K562 (cell line): ENCODE results near the gene CCDC85C. TPM values are rescaled to one million over a fixed set of nuclear protein-coding genes. Genes with fewer than 3 reads are reported as not detected.

Source experiments
- ATAC-seq: fragments of 200-7000 bp; cut with Tn5 transposase; 3 replicates; pipeline ENCODE4 v1.9.1; 2020; ENCODE audit warnings: moderate library complexity
- BruUV-seq: library from RNA; stranded (reverse); fragments of 400-500 nt; replicated peaks from 2 replicates; lab custom pipeline; 2021; lab: Mats Ljungman, UMichigan
- CTCF ChIA-PET: fragments of 300-600 bp; formaldehyde crosslinking; extraction: SDS; loops from one replicate; lab custom pipeline; 2021; ENCODE audit warnings: low intra/inter-chr PET ratio; lab: Yijun Ruan, JAX
- POLR2A ChIA-PET: fragments of 300-600, 350-650 bp; sonication (Branson Sonifier 250); formaldehyde crosslinking; extraction: SDS; loops from one replicate; lab custom pipeline; 2021; ENCODE audit warnings: antibody characterized with exemption, inconsistent platforms; lab: Yijun Ruan, JAX
- DNase-seq, 4 experiments: peaks; one replicate each; pipeline versions ENCODE4 v3.0.0 to v3.0.0-alpha.2; 2011 to 2018; ENCODE audit warnings: low spot score in 3 of 4, mixed read lengths in 3 of 4; ENCODE audit errors: extremely low read depth in 1 of 4
- FAIRE-seq: peaks from 2 replicates; lab custom pipeline; 2011; peaks lifted over from hg19 to GRCh38; lab: Jason Lieb, UNC
- H2AFZ ChIP-seq: 2 replicates; pipeline ENCODE4 v1.6.0; 2011; ENCODE audit warnings: low read depth, low read length, control low read depth, inconsistent platforms
- H3K27ac ChIP-seq: fragments of 200-600 bp; 3 replicates; pipeline ENCODE4 v1.8.0; 2011; ENCODE audit warnings: low read depth, mild to moderate bottlenecking, control low read depth, inconsistent platforms, low read length, moderate library complexity, mixed read lengths; ENCODE audit errors: extremely low read depth
- H3K27me3 ChIP-seq, 2 experiments: fragments of 300-600 bp in 1 of 2; 2 replicates in 1 of 2; 3 replicates in 1 of 2; pipeline versions ENCODE4 v1.6.0 to v1.8.0; 2011; ENCODE audit warnings: inconsistent platforms in 2 of 2, low read length in 2 of 2, mild to moderate bottlenecking in 1 of 2, mixed read lengths in 1 of 2, moderate library complexity in 1 of 2; ENCODE audit not compliant: control insufficient read depth in 2 of 2, insufficient read depth in 2 of 2
- H3K36me3 ChIP-seq: fragments of 300-600 bp; 3 replicates; pipeline ENCODE4 v1.8.0; 2011; ENCODE audit warnings: mild to moderate bottlenecking, low read length, inconsistent platforms; ENCODE audit not compliant: control insufficient read depth, insufficient read depth
- H3K4me1 ChIP-seq, 2 experiments: fragments of 200-600 bp in 1 of 2; replicated peaks in 1 of 2; 2 replicates in 1 of 2; 3 replicates in 1 of 2; pipeline versions ENCODE4 v1.5.1 to v1.8.0; 2011; ENCODE audit warnings: inconsistent platforms in 2 of 2, low read length in 2 of 2, mild to moderate bottlenecking in 1 of 2, mixed read lengths in 1 of 2, moderate library complexity in 1 of 2; ENCODE audit not compliant: control insufficient read depth in 2 of 2, insufficient read depth in 2 of 2
- H3K4me2 ChIP-seq: 2 replicates; pipeline ENCODE4 v1.6.1; 2011; ENCODE audit warnings: low read length, control low read depth, inconsistent platforms, mixed read lengths; ENCODE audit not compliant: insufficient read depth
- H3K4me3 ChIP-seq: fragments of 200-600 bp; sonication (generic), shearing (Covaris generic); 2 replicates; pipeline ENCODE4 v1.5.1; 2016; ENCODE audit warnings: control low read depth, inconsistent platforms
- H3K79me2 ChIP-seq: fragments of 200-600 bp; 3 replicates; pipeline ENCODE4 v1.8.0; 2011; ENCODE audit warnings: low read length, inconsistent platforms; ENCODE audit not compliant: control insufficient read depth, insufficient read depth
- H3K9ac ChIP-seq, 2 experiments: 2 replicates each; pipeline versions ENCODE4 v1.6.0 to v1.6.1; 2011; ENCODE audit warnings: low read depth in 2 of 2, low read length in 2 of 2, control low read depth in 1 of 2, inconsistent platforms in 1 of 2, mild to moderate bottlenecking in 1 of 2, mixed read lengths in 1 of 2; ENCODE audit not compliant: insufficient read depth in 1 of 2
- H3K9me1 ChIP-seq: one replicate; pipeline ENCODE4 v1.6.0; 2011; ENCODE audit warnings: inconsistent platforms, mild to moderate bottlenecking, low read length, moderate library complexity; ENCODE audit not compliant: control insufficient read depth, insufficient read depth
- H3K9me3 ChIP-seq: replicated peaks from 2 replicates; pipeline ENCODE4 v1.5.1; 2011; ENCODE audit warnings: low read depth, low read length, inconsistent platforms; ENCODE audit not compliant: control insufficient read depth, insufficient read depth
- H4K20me1 ChIP-seq: replicated peaks from 2 replicates; pipeline ENCODE4 v1.6.1; 2011; ENCODE audit warnings: low read length, inconsistent platforms, mixed read lengths; ENCODE audit not compliant: control insufficient read depth, insufficient read depth
- CCAR2 ChIP-seq: fragments of 200-400 bp; formaldehyde crosslinking; IDR thresholded peaks from 2 replicates; pipeline ENCODE4 v1.6.1; 2017; ENCODE audit warnings: mild to moderate bottlenecking, low read depth, low read length
- ESRRA ChIP-seq: fragments of 450-650 bp; IDR thresholded peaks from 2 replicates; pipeline ENCODE4 v1.6.1; 2014; ENCODE audit warnings: low read depth, mild to moderate bottlenecking, moderate library complexity, borderline replicate concordance
- GTF2B ChIP-seq: IDR thresholded peaks from 2 replicates; pipeline ENCODE4 v1.6.1; 2011; ENCODE audit not compliant: insufficient read length; ENCODE audit errors: extremely low read depth
- MBD2 ChIP-seq: sonication (generic); IDR thresholded peaks from 2 replicates; pipeline ENCODE4 v1.6.1; 2016; ENCODE audit warnings: low read depth, borderline replicate concordance
- PRPF4 ChIP-seq: fragments of 200-400 bp; formaldehyde crosslinking; IDR thresholded peaks from one replicate; pipeline ENCODE4 v1.6.1; 2017; ENCODE audit warnings: low read length, low read depth, mild to moderate bottlenecking; ENCODE audit not compliant: insufficient read depth, poor library complexity, severe bottlenecking
- RBM14 ChIP-seq: fragments of 200-400 bp; formaldehyde crosslinking; IDR thresholded peaks from 2 replicates; pipeline ENCODE4 v1.6.1; 2018; ENCODE audit warnings: low read depth, mild to moderate bottlenecking, low read length, moderate library complexity, borderline replicate concordance; ENCODE audit not compliant: insufficient read depth
- SMAD4 ChIP-seq: fragments of 250-450 bp; sonication (Bioruptor Pico); conservative IDR thresholded peaks from 2 replicates; pipeline ENCODE4 v1.8.0; 2021; ENCODE audit warnings: inconsistent platforms, mild to moderate bottlenecking, moderate library complexity
- SMARCA5 ChIP-seq: fragments of 450-650 bp; IDR thresholded peaks from 2 replicates; pipeline ENCODE4 v1.6.1; 2016
- SNIP1 ChIP-seq: fragments of 450-650 bp; IDR thresholded peaks from 2 replicates; pipeline ENCODE4 v1.7.1; 2017; ENCODE audit warnings: low read depth, mild to moderate bottlenecking
- SRF ChIP-seq, 2 experiments: fragments of 250-450, 450-650 bp in 1 of 2; sonication (Bioruptor Pico) in 1 of 2; sonication (generic) in 1 of 2; formaldehyde crosslinking; IDR thresholded peaks; 2 replicates each; pipeline versions ENCODE4 v1.5.0 to v1.5.1; 2020 to 2022; ENCODE audit warnings: mild to moderate bottlenecking in 1 of 2, missing genetic modification reagents in 1 of 2
- TCF7L2 ChIP-seq: fragments of 150-350 bp; IDR thresholded peaks from 2 replicates; pipeline ENCODE4 v1.6.1; 2016; ENCODE audit warnings: low read depth, mild to moderate bottlenecking, low read length, moderate library complexity
- TEAD4 ChIP-seq, 2 experiments: sonication (generic) in 1 of 2; formaldehyde crosslinking in 1 of 2; IDR thresholded peaks; 2 replicates each; pipeline versions ENCODE4 v1.6.1 to v1.8.0; 2012 to 2022; ENCODE audit warnings: borderline replicate concordance in 1 of 2, inconsistent platforms in 1 of 2, low read length in 1 of 2, mild to moderate bottlenecking in 1 of 2, missing genetic modification reagents in 1 of 2
- U2AF2 ChIP-seq: fragments of 200-400 bp; formaldehyde crosslinking; optimal IDR thresholded peaks from 2 replicates; pipeline ENCODE3; 2017; ENCODE audit warnings: low read depth, mild to moderate bottlenecking, low read length
- ZBTB7A ChIP-seq: IDR thresholded peaks from 2 replicates; pipeline ENCODE4 v1.6.1; 2011; ENCODE audit warnings: low read depth, mild to moderate bottlenecking, low read length, moderate library complexity, borderline replicate concordance; ENCODE audit not compliant: control insufficient read depth
- ZHX1 ChIP-seq: fragments of 150-350 bp; conservative IDR thresholded peaks from 2 replicates; pipeline ENCODE4 v1.6.1; 2014; ENCODE audit warnings: low read length
- ZKSCAN8 ChIP-seq: fragments of 200-800 bp; sonication (Bioruptor generic); IDR thresholded peaks from 2 replicates; pipeline ENCODE4 v1.6.1; 2016; ENCODE audit warnings: missing genetic modification characterization, missing compliant biosample characterization
- ZNF41 ChIP-seq: fragments of 250-450 bp; sonication (Bioruptor Pico); conservative IDR thresholded peaks from 2 replicates; pipeline ENCODE4 v1.4.0; 2020; ENCODE audit warnings: mild to moderate bottlenecking
- ZNF512 ChIP-seq: IDR thresholded peaks from 2 replicates; pipeline ENCODE4 v1.6.1; 2016; ENCODE audit warnings: missing genetic modification characterization, missing compliant biosample characterization
- ZNF699 ChIP-seq: fragments of 250-450 bp; sonication (Bioruptor Pico); IDR thresholded peaks from 2 replicates; pipeline ENCODE4 v1.8.0; 2021; ENCODE audit warnings: mild to moderate bottlenecking, moderate library complexity; ENCODE audit not compliant: insufficient replicate concordance
- WGBS: fragments of 100-300 bp; shearing (Covaris generic); methylation state at CpG from one replicate; pipeline ENCODE4 v1.1.6; 2016; ENCODE audit warnings: low coverage, mixed read lengths; ENCODE audit not compliant: insufficient coverage; ENCODE audit errors: missing lambda C conversion rate; 5-methylcytosine and 5-hydroxymethylcytosine counted together
- in situ Hi-C: fragments of 300-500 bp; cut with MboI; formaldehyde crosslinking; loops from 4 replicates; pipeline ENCODE4 v1.15.0; 2018; ENCODE audit warnings: inconsistent platforms, mixed read lengths
- intact Hi-C: fragments of 100-400 bp; cut with micrococcal nuclease; formaldehyde crosslinking; loops from 2 replicates; pipeline ENCODE4 v1.14.2; 2022
- polyA plus RNA-seq, 8 experiments: library from polyadenylated mRNA; depleted of rRNA in 4 of 8; stranded (reverse) in 5 of 8; unstranded in 3 of 8; fragments of >200 nt; fragmentation: Nextera tagmentation in 2 of 8; fragmentation: Illumina TruSeq in 1 of 8; extraction: Ambion mirVana in 2 of 8; extraction: Trizol in 1 of 8; gene quantifications; 2 replicates each; pipeline versions ENCODE4 v1.2.1 to v1.2.3, GENCODE V29; 2011 to 2014; ENCODE audit warnings: inconsistent platforms in 1 of 8, missing spikeins in 1 of 8
- total RNA-seq, 7 experiments: library from RNA; depleted of rRNA in 6 of 7; stranded (reverse); fragments of >200 nt in 6 of 7; fragmentation: Illumina TruSeq in 2 of 7; extraction: Trizol in 2 of 7; gene quantifications; 2 replicates each; pipeline versions ENCODE4 v1.2.1 to v1.2.3, GENCODE V29; 2011 to 2021; ENCODE audit warnings: low replicate concordance in 1 of 7

The CCDC85C gene
- total and polyA plus RNA-seq, 9 of the 15 experiments (the other 6 are each of a cell fraction or from before 2014, with no cell fraction given), result 0.18 to 22.0 (median 6.3) TPM

- POLR2A ChIA-PET, result no interaction called here
- H2AFZ ChIP-seq, result no peak overlapping the region
- H3K9me1 ChIP-seq, result no peaks in the 10 kb centered on the region
- H3K27me3 ChIP-seq, result peaks cover 0 to 3% of the 10 kb centered on the region in 2 experiments; a peak in 2 of 5 replicates
- DNase-seq (no peak), FAIRE-seq (no peak), ATAC-seq (no peak)
- peaks cover 5 to 7% of the 10 kb centered on the region in 2 experiments; a peak in 4 of 5 replicates for H3K4me1 ChIP-seq
- no peak overlapping the region for H3K4me2 ChIP-seq
- no peaks in the 10 kb centered on the region for H3K9me3 ChIP-seq
- intact Hi-C loops, result no loop called here
- CTCF ChIA-PET, result no interaction called here
- H4K20me1 ChIP-seq, result 0 out of 2 replicates have a peak, but pooled peaks cover 2% of the 10 kb centered on the region
- no peak overlapping the region for H3K9ac ChIP-seq
- H3K36me3 ChIP-seq, result no peaks in the 10 kb centered on the region
- in situ Hi-C loops, result no loop called here
- 83% methylated on average over 4 of the region's 4 CpGs for WGBS
- no peak overlapping the region for H3K27ac ChIP-seq
- no peak overlapping the region for H3K4me3 ChIP-seq
- BruUV-seq, result no TSS peak
- H3K79me2 ChIP-seq, result no peaks in the 10 kb centered on the region
- no peak for TF ChIP-seq SNIP1
- no peak for TF ChIP-seq MBD2
- TF ChIP-seq ZNF699 (CRISPR knock-in tag), result no peak
- no peak for TF ChIP-seq TEAD4 (IDR thresholded peaks at IDR 0.05; ENCODE audit: low read length)
- TF ChIP-seq TEAD4 (CRISPR knock-in tag; IDR thresholded peaks at IDR 0.05; ENCODE audit: borderline replicate concordance), result no peak
- no peak for TF ChIP-seq SMARCA5
- TF ChIP-seq CCAR2, result no peak
- TF ChIP-seq ZKSCAN8 (CRISPR knock-in tag), result no peak
- no peak for TF ChIP-seq SRF (CRISPR knock-in tag; IDR thresholded peaks at IDR 0.05)
- no peak for TF ChIP-seq PRPF4
- TF ChIP-seq SMAD4 (CRISPR knock-in tag), result no peak
- TF ChIP-seq RBM14, result no peak
- TF ChIP-seq ZHX1, result no peak
- TF ChIP-seq ZNF41 (CRISPR knock-in tag), result no peak
- TF ChIP-seq ESRRA, result no peak
- TF ChIP-seq GTF2B, result no peak
- TF ChIP-seq TCF7L2, result no peak
- no peak for TF ChIP-seq ZBTB7A
- TF ChIP-seq ZNF512 (tag), result no peak
- no peak for TF ChIP-seq U2AF2
These were observed 7.6 kb upstream of the CCDC85C start for GRCh38 chr14:99611646-99612045.
